ENCODE data around the gene RTN4R. TPM values are rescaled to one million over a fixed set of nuclear protein-coding genes. Genes with fewer than 3 reads are reported as not detected.

Gene RTN4R
- total RNA-seq, 1 experiment from 2014 or later, result 12.2 TPM

- Histone ChIP-seq H3K79me2 (ENCODE audit: low read length) (no peaks in the 10 kb centered on the region), H3K27me3 (ENCODE audit: low read length) (no peaks in the 10 kb centered on the region), H3K27ac (ENCODE audit: low read length) (no peak overlapping the region), H3F3A (ENCODE audit: low read length, unreplicated experiment) (no peaks in the 10 kb centered on the region), H3K9me2 (replicated peaks; ENCODE audit: low read length) (no peaks in the 10 kb centered on the region), H3K4me1 (ENCODE audit: insufficient read depth, low read length) (peaks cover 4% of the 10 kb centered on the region; the same call in 1 of the 2 replicates), H3K4me2 (ENCODE audit: low read length) (no peak overlapping the region), H3K9me3 (ENCODE audit: low read length) (no peaks in the 10 kb centered on the region), H3K9ac (ENCODE audit: low read length) (no peak overlapping the region), H3K36me3 (ENCODE audit: low read depth, low read length) (no peaks in the 10 kb centered on the region), H4K20me1 (ENCODE audit: low read length) (no peaks in the 10 kb centered on the region), H3K4me3 (ENCODE audit: low read length) (no peak overlapping the region), H2AFZ (ENCODE audit: low read length) (no peak overlapping the region)
- ATAC-seq (no peak), DNase-seq (no peak)
- TF ChIP-seq EZH2phosphoT487 (IDR thresholded peaks at IDR 0.05; ENCODE audit: borderline replicate concordance, low read length), result no peak
- no peak for TF ChIP-seq EZH2 (IDR thresholded peaks at IDR 0.05; ENCODE audit: low read length, unreplicated experiment)
- TF ChIP-seq, protein P1, sequence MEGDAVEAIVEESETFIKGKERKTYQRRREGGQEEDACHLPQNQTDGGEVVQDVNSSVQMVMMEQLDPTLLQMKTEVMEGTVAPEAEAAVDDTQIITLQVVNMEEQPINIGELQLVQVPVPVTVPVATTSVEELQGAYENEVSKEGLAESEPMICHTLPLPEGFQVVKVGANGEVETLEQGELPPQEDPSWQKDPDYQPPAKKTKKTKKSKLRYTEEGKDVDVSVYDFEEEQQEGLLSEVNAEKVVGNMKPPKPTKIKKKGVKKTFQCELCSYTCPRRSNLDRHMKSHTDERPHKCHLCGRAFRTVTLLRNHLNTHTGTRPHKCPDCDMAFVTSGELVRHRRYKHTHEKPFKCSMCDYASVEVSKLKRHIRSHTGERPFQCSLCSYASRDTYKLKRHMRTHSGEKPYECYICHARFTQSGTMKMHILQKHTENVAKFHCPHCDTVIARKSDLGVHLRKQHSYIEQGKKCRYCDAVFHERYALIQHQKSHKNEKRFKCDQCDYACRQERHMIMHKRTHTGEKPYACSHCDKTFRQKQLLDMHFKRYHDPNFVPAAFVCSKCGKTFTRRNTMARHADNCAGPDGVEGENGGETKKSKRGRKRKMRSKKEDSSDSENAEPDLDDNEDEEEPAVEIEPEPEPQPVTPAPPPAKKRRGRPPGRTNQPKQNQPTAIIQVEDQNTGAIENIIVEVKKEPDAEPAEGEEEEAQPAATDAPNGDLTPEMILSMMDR (conservative IDR thresholded peaks at IDR 0.05; ENCODE audit: low read depth, low read length), result no peak
- CTCF ChIA-PET, result no interaction called here
- POLR2A ChIA-PET (ENCODE audit: unreplicated experiment), result interaction anchor here (0.6 kb wide), 1 partner anchor 48 kb away, joined by 8 read pairs; no protein-coding TSS in a partner anchor
- intact Hi-C loops (cut with micrococcal nuclease), result no loop called here
- no TSS peak for BruUV-seq (replicated peaks)
Measured at GRCh38 chr22:20247608-20248171, 20.4 kb downstream of the RTN4R start.

- H3K79me2 ChIP-seq (ENCODE audit: low read length), result no peaks in the 10 kb centered on the region
- no peak overlapping the region for H3K27ac ChIP-seq (ENCODE audit: low read length)
- no peaks in the 10 kb centered on the region for H3F3A ChIP-seq (ENCODE audit: low read length, unreplicated experiment)
- DNase-seq (no peak), ATAC-seq (no peak)
- no peak overlapping the region for H2AFZ ChIP-seq (ENCODE audit: low read length)
- H3K27me3 ChIP-seq (ENCODE audit: low read length), result no peaks in the 10 kb centered on the region
- H3K4me2 ChIP-seq (ENCODE audit: low read length), result no peak overlapping the region
- ChIA-PET POLR2A (ENCODE audit: unreplicated experiment) (interaction anchor here (0.6 kb wide), 1 partner anchor 49 kb away, joined by 8 read pairs; no protein-coding TSS in a partner anchor), CTCF (no interaction called here)
- no peak for TF ChIP-seq EZH2phosphoT487 (IDR thresholded peaks at IDR 0.05; ENCODE audit: borderline replicate concordance, low read length)
- no peak for TF ChIP-seq EZH2 (IDR thresholded peaks at IDR 0.05; ENCODE audit: low read length, unreplicated experiment)
- TF ChIP-seq, protein P1 (conservative IDR thresholded peaks at IDR 0.05; ENCODE audit: low read depth, low read length), result no peak
- no peaks in the 10 kb centered on the region for H3K9me3 ChIP-seq (ENCODE audit: low read length)
- no peaks in the 10 kb centered on the region for H3K36me3 ChIP-seq (ENCODE audit: low read depth, low read length)
- intact Hi-C loops (cut with micrococcal nuclease), result no loop called here
- no peaks in the 10 kb centered on the region for H3K9me2 ChIP-seq (replicated peaks; ENCODE audit: low read length)
- BruUV-seq (replicated peaks), result no TSS peak
- no peak overlapping the region for H3K9ac ChIP-seq (ENCODE audit: low read length)
- H3K4me1 ChIP-seq (ENCODE audit: insufficient read depth, low read length), result peaks cover 4% of the 10 kb centered on the region; the same call in 1 of the 2 replicates
- H4K20me1 ChIP-seq (ENCODE audit: low read length), result no peaks in the 10 kb centered on the region
- no peak overlapping the region for H3K4me3 ChIP-seq (ENCODE audit: low read length)
Measured at GRCh38 chr22:20247010-20247505, 21.1 kb downstream of the RTN4R start.

- Histone ChIP-seq H3K9me3 (ENCODE audit: low read length) (no peaks in the 10 kb centered on the region), H3K36me3 (ENCODE audit: low read depth, low read length) (no peaks in the 10 kb centered on the region), H3K27me3 (ENCODE audit: low read length) (no peaks in the 10 kb centered on the region), H3K4me1 (ENCODE audit: insufficient read depth, low read length) (peaks cover 4% of the 10 kb centered on the region; the same call in 1 of the 2 replicates), H3F3A (ENCODE audit: low read length, unreplicated experiment) (no peaks in the 10 kb centered on the region), H3K27ac (ENCODE audit: low read length) (no peak overlapping the region), H3K4me3 (ENCODE audit: low read length) (no peak overlapping the region), H3K4me2 (ENCODE audit: low read length) (no peak overlapping the region), H3K9ac (ENCODE audit: low read length) (no peak overlapping the region), H3K79me2 (ENCODE audit: low read length) (no peaks in the 10 kb centered on the region), H3K9me2 (replicated peaks; ENCODE audit: low read length) (no peaks in the 10 kb centered on the region), H4K20me1 (ENCODE audit: low read length) (no peaks in the 10 kb centered on the region), H2AFZ (ENCODE audit: low read length) (no peak overlapping the region)
- DNase-seq, result no peak
- TF ChIP-seq, protein P1 (conservative IDR thresholded peaks at IDR 0.05; ENCODE audit: low read depth, low read length), result no peak
- TF ChIP-seq EZH2phosphoT487 (IDR thresholded peaks at IDR 0.05; ENCODE audit: borderline replicate concordance, low read length) (no peak), EZH2 (IDR thresholded peaks at IDR 0.05; ENCODE audit: low read length, unreplicated experiment) (no peak)
- intact Hi-C loops (cut with micrococcal nuclease), result no loop called here
- no TSS peak for BruUV-seq (replicated peaks)
- no peak for ATAC-seq
- POLR2A ChIA-PET (ENCODE audit: unreplicated experiment), result no interaction called here
- CTCF ChIA-PET, result no interaction called here
Measured at GRCh38 chr22:20246368-20247009, 21.6 kb downstream of the RTN4R start.

All from PC-3 (cell line).